DND-41 (cell line): Measurements from ENCODE around the gene PLEKHA8.

ENCODE experiments used
- EZH2 ChIP-seq: IDR thresholded peaks from 3 replicates; pipeline ENCODE4 v1.6.1; 2012; ENCODE audit warnings: borderline replicate concordance, low read depth, mild to moderate bottlenecking, moderate library complexity, low read length, inconsistent platforms; ENCODE audit not compliant: severe bottlenecking
- TF ChIP-seq, protein P1 (sequence below): IDR thresholded peaks from 2 replicates; pipeline ENCODE4 v1.5.1; 2012; ENCODE audit warnings: borderline replicate concordance, low read length, moderate library complexity, mild to moderate bottlenecking; ENCODE audit not compliant: poor library complexity, severe bottlenecking; ENCODE audit errors: extremely low read depth

DNA sequence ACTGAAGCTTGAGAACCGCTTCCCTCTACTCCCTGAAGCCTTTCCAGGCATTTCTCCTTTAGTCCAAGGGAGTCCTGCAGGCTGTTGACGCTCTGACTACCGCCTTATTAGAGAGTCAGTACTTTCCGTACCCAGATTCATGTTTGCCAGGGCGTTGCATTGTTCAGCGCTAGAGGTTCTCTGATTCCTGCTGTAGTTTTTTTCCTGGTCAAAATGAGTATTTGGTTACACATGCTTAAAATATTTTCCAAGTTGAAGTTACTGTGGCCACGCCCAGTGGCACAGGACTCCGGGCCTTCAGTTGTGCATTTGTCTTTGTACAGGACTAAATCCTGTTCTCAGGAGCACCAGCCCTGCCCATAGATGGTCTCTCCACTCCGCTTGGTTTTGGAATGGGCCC is 114.5 kb downstream of the PLEKHA8 start:
- TF ChIP-seq, protein P1, sequence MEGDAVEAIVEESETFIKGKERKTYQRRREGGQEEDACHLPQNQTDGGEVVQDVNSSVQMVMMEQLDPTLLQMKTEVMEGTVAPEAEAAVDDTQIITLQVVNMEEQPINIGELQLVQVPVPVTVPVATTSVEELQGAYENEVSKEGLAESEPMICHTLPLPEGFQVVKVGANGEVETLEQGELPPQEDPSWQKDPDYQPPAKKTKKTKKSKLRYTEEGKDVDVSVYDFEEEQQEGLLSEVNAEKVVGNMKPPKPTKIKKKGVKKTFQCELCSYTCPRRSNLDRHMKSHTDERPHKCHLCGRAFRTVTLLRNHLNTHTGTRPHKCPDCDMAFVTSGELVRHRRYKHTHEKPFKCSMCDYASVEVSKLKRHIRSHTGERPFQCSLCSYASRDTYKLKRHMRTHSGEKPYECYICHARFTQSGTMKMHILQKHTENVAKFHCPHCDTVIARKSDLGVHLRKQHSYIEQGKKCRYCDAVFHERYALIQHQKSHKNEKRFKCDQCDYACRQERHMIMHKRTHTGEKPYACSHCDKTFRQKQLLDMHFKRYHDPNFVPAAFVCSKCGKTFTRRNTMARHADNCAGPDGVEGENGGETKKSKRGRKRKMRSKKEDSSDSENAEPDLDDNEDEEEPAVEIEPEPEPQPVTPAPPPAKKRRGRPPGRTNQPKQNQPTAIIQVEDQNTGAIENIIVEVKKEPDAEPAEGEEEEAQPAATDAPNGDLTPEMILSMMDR: no peak
- TF ChIP-seq EZH2: no peak
